Measurements from ENCODE around the gene VPS37D. TPM values are rescaled to one million over a fixed set of nuclear protein-coding genes. Genes with fewer than 3 reads are reported as not detected.
"Not testable (repeated sequence)": the region's sequence is repeated elsewhere in the genome, so short reads cannot be mapped to it uniquely, and the experiment has no call there.

VPS37D gene
- total RNA-seq, 1 donor from 2014 or later, result 3.0 TPM

DNA sequence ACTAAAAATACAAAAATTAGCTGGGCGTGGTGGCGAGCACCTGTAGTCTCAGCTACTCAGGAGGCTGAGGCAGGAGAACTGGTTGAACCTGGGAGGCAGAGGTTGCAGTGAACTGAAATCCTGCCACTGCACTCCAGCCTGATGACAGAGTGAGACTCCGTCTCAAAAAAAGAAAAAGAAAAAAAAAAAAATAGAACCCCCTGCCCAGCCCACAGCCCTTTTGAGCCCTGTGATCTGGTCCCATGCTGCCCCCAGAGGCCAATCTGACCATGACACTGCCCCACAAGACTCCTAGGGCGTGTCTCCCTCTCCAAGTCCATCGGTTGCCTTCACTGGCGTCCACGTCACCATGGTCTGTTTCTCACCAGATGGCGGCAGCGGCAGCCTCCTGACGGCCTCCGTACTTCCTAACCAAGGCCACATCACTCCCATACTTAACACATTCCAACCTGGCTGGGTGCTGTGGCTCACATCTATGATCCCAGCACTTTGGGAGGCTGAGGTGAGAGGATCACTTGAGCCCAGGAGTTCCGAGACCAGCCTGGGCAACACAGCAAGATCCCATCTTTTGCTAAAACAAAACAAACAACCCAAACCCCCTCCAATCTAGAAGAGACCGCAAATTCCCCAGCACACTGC, 33.8 kb downstream of the VPS37D start:
- DNase-seq (ENCODE audit: missing footprints), result peak; percentile 68
- ATAC-seq, result no peak
- intact Hi-C loops (cut with DNase I), result no loop called here

DNA sequence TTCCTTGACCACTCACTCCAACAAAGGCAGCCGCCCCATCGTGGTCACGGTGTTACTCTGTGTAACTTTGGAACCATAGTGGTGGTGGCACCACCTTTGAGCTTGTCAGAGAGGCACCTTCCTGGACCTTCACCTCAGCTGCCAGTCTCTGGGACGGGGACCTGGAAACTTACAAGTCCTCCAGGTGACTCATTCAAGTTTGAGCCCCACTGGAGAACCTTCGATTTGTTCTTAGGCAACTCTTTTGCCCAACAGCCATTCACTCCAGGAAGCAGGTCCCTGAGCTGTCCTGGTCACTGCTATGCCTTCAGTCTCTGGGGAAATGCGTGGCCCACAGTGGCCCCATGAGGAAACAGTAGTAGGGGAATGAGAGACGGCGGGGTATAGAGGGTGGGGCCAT, 34.6 kb downstream of the VPS37D start:
- ATAC-seq, result no peak
- no peak for DNase-seq (ENCODE audit: missing footprints)
- intact Hi-C loops (cut with DNase I), result no loop called here

DNA sequence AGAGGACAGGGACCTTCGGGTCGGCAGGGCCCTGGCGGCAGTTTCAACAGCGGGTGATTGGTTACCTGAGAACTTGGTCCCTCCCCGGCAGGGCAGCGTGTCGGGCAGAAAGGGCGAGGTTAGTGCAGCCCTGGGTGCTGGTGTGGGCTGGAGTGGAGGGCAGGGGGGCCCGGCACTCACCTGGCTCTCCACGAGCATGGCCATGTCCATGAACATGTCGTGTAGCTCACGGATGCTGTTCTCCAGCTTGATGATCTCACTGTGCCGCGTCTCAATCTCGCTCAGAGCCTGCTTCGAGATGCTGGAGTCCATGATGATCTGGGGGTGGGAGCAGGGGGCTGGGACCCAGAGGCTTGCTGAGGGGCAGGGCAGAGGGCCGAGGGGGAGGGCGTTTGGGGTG, 35.0 kb downstream of the VPS37D start:
- intact Hi-C loops (cut with DNase I), result no loop called here
- DNase-seq (ENCODE audit: missing footprints) (peak; percentile 45), ATAC-seq (no peak)

DNA sequence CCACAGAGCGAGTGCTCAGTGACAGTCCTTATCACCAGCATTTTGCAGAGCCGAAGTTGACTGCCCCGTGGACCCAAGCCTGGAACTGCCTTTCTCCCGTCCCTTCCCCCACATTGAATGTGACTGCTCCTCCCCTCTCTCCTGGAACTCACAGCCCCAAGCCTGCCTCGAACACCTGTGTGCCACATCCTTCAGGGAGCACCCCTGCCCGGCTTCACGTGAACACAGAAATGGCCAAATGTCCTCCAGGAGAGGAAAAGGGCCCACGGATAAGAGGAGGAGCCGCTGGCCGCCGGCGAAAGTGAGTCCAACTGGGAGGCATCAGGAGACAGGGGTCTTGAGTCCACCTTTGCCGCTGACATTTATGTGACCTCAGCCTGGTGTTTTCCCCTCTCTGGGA, 35.6 kb downstream of the VPS37D start:
- ATAC-seq (no peak), DNase-seq (ENCODE audit: missing footprints) (no peak)
- intact Hi-C loops (cut with DNase I), result no loop called here

DNA sequence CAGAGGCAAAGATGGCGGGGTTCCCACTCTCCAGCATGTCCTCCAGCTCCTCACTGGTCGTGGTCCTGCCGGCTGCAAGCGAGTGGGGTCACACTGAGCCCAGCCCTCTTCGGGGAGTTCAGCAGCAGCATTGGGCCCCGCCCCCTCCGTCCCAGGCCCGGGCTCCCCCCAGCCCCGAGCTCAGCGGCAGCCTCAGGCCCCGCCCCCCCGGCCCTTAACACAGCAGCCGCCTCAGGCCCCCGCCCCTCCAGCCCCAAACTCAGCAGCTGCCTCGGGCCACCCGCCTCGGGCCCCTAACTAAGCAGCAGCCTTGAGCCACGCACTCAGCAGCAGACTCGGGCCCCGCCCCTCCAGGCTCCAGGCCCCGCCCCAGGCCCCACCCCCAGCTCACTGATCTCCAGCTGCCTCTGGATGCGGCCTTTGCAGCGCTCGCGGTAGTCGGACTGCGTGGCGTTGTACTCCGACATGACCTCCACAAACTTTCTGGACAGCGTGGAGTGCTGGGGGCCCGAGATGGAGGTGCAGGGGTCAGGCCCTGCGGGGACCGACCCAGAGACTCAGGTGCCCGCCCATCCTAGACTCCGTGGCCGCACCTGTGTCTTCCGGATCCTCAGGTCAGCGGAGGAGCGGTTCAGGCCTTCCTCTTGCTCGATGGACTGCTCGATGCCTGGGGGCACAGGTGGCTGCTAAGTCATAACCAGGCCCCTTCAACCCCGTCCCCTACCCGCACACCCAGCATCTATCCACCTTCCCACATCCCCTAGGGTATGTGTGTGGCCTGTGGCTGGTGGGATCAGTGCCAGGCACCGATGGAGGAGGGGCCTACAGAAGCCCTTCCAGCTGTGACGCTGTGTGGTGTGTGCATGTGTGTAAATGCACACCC, 36.4 kb downstream of the VPS37D start:
- DNase-seq (ENCODE audit: missing footprints) (peak; percentile 68), ATAC-seq (peak; percentile 49)
- intact Hi-C loops (cut with DNase I), result no loop called here

DNA sequence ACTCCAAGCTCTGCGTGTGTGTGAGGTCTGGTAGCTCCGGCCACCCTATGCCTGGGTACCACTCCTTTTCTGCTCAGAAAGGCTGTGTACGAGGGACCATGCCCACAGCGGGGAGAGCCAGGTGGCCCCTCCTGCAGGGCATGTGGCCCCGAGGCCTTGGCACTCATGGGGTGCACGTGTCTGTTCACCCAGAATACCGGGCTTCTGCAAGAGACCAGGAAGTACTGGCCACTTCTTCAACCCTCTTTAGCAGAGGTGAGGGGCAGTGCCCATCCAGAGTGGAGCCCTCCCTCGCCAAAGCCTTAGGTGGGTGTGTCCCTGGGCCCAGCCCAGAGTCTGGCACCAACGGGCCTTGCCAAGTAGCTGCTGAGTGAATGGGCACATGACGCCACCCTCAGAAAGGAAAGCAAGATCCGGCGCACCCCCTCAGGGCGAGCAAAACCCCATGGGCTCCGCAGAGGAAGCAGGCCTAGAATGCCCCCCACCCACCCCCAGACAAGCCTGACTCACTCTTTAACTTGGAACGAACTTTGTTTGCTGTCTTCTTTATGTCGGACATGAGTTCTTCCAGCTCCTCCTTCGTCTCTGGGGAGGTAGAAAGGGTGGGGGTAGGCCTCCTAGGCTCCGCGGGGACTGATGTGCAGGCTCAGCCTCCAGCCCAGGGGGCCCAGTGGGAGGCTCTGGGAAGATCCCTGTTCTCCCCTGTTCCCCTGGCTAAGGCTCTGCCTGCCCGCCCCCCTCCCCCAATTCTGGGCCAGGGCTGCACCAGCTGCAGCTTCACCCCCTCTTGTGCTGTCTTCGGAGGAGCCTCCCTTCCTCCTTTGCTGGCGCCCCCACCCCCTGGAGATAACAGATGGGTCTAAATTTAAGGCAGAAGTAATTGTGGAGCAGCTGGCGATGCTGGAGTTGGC, 37.3 kb downstream of the VPS37D start:
- ATAC-seq (no peak), DNase-seq (ENCODE audit: missing footprints) (peak; percentile 60)
- intact Hi-C loops (cut with DNase I), result no loop called here

DNA sequence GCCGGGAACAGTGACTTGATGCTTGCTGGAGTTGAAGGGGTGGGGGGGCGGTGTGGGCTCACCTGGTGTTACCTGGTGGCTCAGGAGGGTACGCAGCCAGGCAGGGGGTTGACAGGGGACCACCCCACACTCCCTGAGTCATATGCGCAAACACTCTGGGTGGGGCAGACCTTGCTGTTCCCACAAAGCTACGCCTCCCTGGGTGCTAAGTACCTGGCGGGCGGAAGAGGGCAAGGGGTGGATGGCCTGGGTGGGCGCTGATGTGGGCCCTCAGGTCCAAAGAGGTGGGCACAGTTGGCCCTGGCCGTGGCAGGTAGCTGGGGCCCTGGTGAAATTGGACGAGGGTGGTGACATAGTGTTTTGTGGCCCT, 37.9 kb downstream of the VPS37D start:
- intact Hi-C loops (cut with DNase I), result no loop called here

DNA sequence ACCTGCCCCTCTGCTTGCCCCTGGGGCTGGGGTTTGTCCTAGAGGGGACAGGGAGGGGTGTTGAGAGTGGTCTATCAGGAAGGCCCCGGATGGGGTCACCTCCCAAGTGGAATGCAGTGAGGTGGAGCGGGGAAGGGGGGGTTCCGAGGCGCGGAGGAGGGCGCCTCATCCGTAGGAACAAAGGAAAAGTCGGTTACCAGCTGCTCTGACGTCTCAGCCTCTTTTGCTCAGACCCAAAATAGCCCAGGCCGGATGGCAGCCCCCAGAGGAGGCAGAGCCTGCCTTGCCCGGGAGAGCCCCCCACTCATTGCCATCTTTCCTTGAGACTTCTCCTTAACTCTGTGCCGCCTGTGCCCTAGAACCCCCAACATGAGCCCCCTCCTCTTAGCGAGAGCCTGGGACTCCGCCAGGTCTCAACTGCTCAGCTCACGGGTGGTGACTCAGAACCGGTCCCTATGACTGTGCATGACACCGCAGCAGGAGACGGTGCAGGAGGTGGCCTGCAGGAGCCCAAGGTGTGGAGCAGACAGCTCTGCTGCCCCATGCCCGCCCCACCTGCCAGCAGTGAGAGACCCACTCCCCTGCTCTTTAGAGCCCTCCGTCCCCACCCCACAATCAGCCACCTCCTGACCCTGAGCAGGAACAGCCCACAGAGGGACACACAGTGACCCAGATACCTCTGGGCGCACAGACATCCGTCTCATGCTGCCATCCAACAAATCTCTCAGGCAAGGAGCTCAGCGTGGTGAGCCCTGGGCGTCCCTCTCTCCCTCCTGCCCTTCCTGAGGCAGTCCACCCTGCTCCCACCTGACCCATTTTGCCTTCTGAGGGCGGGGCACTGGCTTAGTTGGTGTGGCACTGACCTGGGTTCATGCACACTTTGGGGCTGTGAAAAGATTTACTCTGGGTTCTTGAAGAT, 38.8 kb downstream of the VPS37D start:
- intact Hi-C loops (cut with DNase I), result no loop called here
- ATAC-seq (no peak), DNase-seq (ENCODE audit: missing footprints) (peak; percentile 50)

More for the DNA sequence above, 37.9 kb downstream of the VPS37D start:
- ATAC-seq (no peak), DNase-seq (ENCODE audit: missing footprints) (peak; percentile 1)

DNA sequence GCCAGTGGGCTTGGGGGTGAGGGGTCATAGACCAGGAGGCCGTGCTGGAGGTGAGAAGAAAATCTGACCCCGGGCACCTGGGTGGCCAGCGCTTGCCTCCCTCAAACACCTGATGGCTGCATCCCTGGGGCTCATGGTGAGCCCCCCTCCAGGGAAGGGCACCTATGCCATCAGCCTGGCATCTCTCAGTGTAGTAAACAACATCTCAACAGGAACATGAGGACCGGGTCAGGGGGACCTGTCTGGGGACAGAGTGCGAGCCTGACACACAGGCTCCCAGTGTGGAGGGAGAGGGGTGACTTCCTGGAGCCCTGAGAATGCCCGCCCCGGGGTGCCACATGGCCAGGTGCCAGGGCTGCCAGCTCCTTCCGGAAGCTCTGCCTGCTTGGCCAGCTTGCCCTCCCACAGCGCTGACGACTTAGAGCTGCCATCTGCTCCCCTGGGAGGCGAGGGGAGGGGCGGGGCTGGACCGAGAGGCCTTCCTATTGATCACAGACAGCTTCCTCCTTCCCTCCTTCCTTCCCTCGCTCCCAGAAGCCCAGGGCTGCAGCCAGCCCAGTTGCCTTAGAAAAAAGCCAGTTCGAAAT, 39.5 kb downstream of the VPS37D start:
- DNase-seq (ENCODE audit: missing footprints) (peak; percentile 85), ATAC-seq (peak; percentile 21)
- intact Hi-C loops (cut with DNase I), result no loop called here

DNA sequence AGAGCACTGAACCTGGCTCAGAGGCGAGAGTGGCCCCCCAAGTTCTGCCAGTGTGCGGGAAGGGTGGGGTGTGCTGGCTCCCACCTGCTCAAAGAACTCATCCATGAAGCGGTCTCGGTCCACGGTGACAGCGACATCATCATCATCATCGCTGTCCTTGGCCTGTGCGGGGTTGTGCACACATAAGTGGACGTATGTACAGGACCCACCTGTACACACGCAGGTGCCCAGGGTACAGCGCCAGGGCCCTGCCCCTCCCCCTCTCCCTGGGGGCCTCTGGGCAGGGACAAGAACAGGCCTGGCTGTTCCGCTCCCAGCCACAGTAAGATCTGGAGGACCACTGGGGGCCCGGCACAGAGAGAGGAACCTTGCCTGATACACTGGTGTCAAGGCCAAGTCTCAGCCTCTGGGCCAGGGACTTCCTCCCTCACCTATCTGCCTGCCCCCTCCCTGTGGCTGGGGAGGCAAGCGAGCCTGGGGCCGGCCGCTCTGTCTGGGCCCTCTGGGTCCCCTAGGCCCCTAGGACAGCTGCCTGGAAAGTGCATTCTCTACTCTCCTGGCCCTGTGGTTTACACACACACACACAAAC, 41.4 kb downstream of the VPS37D start:
- DNase-seq (ENCODE audit: missing footprints), result peak; percentile 57
- intact Hi-C loops (cut with DNase I), result no loop called here
- no peak for ATAC-seq

DNA sequence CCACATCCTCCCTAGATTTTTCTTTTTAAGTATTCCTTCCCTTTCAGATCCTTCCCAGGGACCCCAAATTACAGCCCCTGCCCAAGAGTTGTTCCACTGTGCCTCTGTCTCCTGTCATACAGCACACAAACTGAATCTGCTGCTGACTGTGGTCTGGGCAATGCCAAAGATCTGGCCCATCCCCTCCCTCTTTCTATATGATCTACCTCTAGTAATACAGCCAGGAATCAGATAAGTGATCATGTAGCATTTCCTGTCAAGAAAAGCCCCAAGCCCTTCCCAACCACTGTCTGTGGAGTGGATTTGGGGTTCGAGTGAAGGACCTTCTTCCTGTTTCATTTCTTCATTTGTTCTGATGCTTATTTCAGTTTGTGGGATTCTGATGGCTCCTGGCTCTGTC, 45.1 kb downstream of the VPS37D start:
- intact Hi-C loops (cut with DNase I), result no loop called here
- no peak for DNase-seq (ENCODE audit: missing footprints)
- ATAC-seq, result no peak

DNA sequence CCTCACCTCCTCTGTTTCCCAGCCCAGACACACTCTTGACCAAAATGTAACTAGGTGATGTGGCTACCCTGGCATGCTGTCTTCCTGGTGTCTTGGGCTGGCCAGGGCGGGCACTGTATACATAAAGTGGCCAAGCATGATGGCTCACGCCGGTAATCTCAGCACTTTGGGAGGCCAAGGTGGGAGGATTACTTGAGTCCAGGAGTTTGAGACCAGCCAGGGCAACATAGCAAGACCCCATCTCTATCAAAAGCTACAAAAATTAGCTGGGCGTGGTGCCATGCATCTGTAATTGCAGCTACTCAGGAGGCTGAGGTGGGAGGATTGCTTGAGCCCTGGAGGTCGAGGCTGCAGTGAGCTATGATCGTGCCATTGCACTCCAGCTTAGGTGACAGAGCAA, 45.7 kb downstream of the VPS37D start:
- DNase-seq (ENCODE audit: missing footprints); ATAC-seq; intact Hi-C loops (cut with DNase I): not testable (repeated sequence)

DNA sequence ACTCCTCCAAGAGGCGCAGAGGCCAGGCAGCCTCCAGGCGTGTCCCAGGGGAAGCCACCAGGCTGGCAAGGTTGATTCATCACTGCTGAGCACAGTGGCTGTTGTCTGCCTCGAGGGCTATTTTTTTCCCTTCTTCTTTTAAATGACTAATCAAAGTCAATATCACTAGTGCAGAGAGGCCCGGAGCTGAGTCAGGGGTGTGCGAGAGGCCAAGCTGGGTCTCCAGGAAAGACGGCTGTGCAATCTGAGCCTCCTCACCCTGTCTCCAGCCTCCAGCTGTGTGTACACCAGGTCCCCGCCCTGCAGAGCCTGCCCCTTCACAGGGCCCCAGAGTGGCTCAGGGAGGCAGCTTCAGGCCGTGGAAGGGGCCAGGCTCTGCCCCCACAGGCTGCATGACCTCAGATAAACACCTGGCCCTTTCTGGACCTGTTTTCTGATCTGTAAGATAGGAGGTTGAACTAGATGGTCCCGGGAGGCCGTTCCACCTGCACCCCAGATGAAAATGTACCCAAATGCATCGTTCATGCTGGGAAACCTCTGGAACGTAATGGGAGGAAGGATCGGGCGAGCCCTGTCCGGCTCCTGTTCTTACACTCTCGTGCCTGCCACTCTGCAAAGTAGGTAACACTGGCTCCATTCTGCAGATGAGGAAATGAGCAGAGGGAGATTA, 48.2 kb downstream of the VPS37D start:
- no peak for ATAC-seq
- DNase-seq (ENCODE audit: missing footprints), result no peak
- intact Hi-C loops (cut with DNase I), result no loop called here

DNA sequence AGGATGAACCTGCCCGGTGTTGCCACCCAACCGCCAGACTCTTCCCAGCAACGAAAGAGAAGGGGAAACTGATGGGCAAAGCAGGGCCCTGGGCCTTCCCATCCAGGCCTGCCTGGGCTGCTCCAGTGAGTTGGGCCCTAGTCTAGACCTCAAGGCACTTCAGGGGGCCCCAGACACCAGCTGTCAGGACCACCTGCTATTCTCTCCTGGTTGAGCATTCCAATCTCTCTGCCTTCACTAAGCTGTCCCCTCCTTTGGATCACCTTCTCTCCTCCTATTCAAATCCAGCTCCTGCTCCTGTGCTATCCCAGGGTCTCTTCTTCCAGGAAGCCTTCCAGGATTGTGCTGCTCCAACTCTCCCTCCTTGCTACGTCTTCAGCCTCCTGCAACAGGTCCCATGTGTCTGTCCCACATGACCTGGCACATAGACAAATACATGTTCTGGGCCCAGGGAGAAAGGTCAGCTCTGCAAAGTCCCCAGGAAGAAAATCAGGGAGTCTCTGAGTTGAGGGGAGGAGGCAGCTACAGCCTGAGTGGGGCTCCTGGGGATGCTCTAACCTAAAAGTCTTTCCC, 48.8 kb downstream of the VPS37D start:
- intact Hi-C loops (cut with DNase I), result no loop called here
- no peak for ATAC-seq
- no peak for DNase-seq (ENCODE audit: missing footprints)

DNA sequence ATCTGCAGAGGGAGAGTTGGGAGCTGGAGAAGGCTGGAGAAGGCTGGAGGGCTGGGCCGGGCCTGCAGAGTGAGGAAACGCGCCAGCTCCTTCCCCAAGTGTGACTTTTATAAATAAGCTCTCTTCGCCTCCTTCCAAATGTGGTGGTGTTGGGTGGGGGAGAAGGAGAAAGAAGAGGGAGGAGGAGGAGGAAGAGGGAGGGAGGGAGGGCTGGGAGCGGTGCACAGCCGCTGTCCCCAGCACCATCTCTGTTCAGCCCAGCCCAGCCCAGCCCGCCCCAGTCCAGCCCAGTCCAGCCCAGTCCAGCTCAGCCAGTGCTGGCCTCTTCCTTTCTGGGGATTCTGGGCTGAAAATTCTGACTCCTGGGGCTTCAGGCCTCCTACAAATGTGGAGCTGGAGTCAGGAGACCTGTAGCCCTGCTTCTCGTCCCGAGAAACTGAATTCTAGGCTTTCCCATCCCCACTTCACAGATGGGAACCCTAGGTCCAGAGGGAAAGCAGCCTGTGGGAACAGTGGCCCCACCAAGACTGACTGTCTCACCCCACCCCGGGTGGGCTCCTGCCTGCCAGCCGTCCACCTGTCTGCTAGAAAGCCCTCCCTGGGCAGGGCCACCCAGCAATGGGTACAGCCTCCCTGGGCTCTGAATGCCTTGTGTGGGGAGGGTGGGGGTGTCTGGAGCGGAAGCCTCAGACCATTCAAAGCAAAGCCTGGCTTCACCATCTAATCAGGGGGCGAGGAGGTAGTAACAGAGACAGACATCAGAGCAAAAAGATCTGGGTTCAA, 49.6 kb downstream of the VPS37D start:
- DNase-seq (ENCODE audit: missing footprints) (peak; percentile 59), ATAC-seq (no peak)
- intact Hi-C loops (cut with DNase I), result no loop called here

DNA sequence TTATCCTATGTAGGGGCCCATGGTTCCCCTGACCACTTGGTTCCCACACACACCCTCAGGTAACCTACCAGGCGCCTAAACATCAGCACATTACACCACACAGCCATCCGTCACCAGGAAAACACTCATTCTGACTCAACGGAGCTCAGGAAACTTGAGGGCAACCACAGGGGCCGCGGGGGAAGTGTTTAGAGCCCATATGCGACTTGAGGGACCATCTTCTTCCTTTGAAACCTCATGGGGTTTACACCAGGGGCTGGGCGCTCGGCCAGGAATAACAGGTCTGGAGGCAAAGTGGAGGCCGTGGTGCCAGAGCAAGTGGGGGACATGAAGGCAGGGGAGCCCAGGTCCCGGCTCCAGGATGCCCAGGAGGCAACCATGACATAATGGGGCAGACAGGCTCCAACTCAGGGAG, 50.4 kb downstream of the VPS37D start:
- DNase-seq (ENCODE audit: missing footprints) (peak; percentile 66), ATAC-seq (no peak)
- intact Hi-C loops (cut with DNase I), result no loop called here

Data from Right ventricle myocardium inferior (tissue), 1 donor.